Hepatocyte (in vitro differentiated cells): Measurements from ENCODE around the gene CMTM4. TPM values are rescaled to one million over a fixed set of nuclear protein-coding genes. Genes with fewer than 3 reads are reported as not detected.

Experiments
- DNase-seq: peaks from one replicate; pipeline ENCODE4 v3.0.0-alpha.2; 2016; ENCODE audit warnings: low spot score
- H2AFZ ChIP-seq: fragments of 200-600 bp; sonication (generic); 2 replicates; pipeline ENCODE4 v1.6.0; 2016; ENCODE audit warnings: antibody characterized with exemption, mild to moderate bottlenecking
- H3K27ac ChIP-seq: fragments of 200-600 bp; sonication (generic); 2 replicates; pipeline ENCODE4 v1.5.1; 2016; ENCODE audit warnings: mild to moderate bottlenecking
- H3K27me3 ChIP-seq: fragments of 200-600 bp; sonication (generic); 2 replicates; pipeline ENCODE4 v1.6.1; 2016
- H3K36me3 ChIP-seq: fragments of 200-600 bp; sonication (generic); replicated peaks from 2 replicates; pipeline ENCODE4 v1.5.1; 2016; ENCODE audit warnings: low read depth; ENCODE audit not compliant: insufficient read depth
- H3K4me1 ChIP-seq: fragments of 200-600 bp; sonication (generic); 2 replicates; pipeline ENCODE4 v1.5.1; 2016; ENCODE audit warnings: mild to moderate bottlenecking, moderate library complexity; ENCODE audit not compliant: insufficient read depth
- H3K4me2 ChIP-seq: fragments of 200-600 bp; sonication (generic); 2 replicates; pipeline ENCODE4 v1.6.0; 2016
- H3K4me3 ChIP-seq: fragments of 200-600 bp; sonication (generic); 2 replicates; pipeline ENCODE4 v1.5.1; 2016; ENCODE audit warnings: mild to moderate bottlenecking
- H3K79me2 ChIP-seq: fragments of 200-600 bp; sonication (generic); 2 replicates; pipeline ENCODE4 v1.6.0; 2017; ENCODE audit warnings: mild to moderate bottlenecking
- H3K9me2 ChIP-seq: fragments of 200-600 bp; sonication (generic); replicated peaks from 2 replicates; pipeline ENCODE4 v1.6.0; 2017; ENCODE audit warnings: mild to moderate bottlenecking; ENCODE audit not compliant: insufficient read depth
- H3K9me3 ChIP-seq: fragments of 200-600 bp; sonication (generic); 2 replicates; pipeline ENCODE4 v1.5.1; 2016; ENCODE audit warnings: low read depth, mild to moderate bottlenecking
- H4K20me1 ChIP-seq: fragments of 200-600 bp; sonication (generic); 2 replicates; pipeline ENCODE4 v1.6.0; 2016; ENCODE audit warnings: mild to moderate bottlenecking; ENCODE audit not compliant: insufficient read depth, poor library complexity, severe bottlenecking
- CTCF ChIP-seq: fragments of 200-600 bp; sonication (generic); IDR thresholded peaks from 2 replicates; pipeline ENCODE4 v1.5.1; 2016; ENCODE audit warnings: antibody characterized with exemption, mild to moderate bottlenecking; ENCODE audit not compliant: poor library complexity
- EZH2 ChIP-seq: fragments of 200-600 bp; sonication (generic); IDR thresholded peaks from 2 replicates; pipeline ENCODE4 v1.6.1; 2016; ENCODE audit warnings: antibody characterized with exemption, mild to moderate bottlenecking, borderline replicate concordance
- EZH2phosphoT487 ChIP-seq: fragments of 200-600 bp; sonication (generic); IDR thresholded peaks from one replicate; pipeline ENCODE4 v1.6.1; 2018; ENCODE audit warnings: antibody characterized with exemption, mild to moderate bottlenecking, low read depth, moderate library complexity; ENCODE audit not compliant: unreplicated experiment, severe bottlenecking
- WGBS: methylation state at CpG from one replicate; pipeline ENCODE4 v1.1.6; 2016; ENCODE audit warnings: low lambda C conversion rate; ENCODE audit errors: missing lambda C conversion rate; 5-methylcytosine and 5-hydroxymethylcytosine counted together
- polyA plus RNA-seq: library from polyadenylated mRNA; unstranded; fragments of >200 nt; fragmentation: Nextera tagmentation; extraction: Ambion mirVana; gene quantifications from 2 replicates; pipeline ENCODE4 v1.2.1, GENCODE V29; 2016
- total RNA-seq: library from RNA; depleted of rRNA; stranded (reverse); fragments of >200 nt; gene quantifications from 2 replicates; pipeline ENCODE4 v1.2.3, GENCODE V29; 2014

Gene CMTM4
- total and polyA plus RNA-seq, 2 experiments from 2014 or later, result 19.2 to 77.9 TPM

GRCh38 chr16:66717776-66718175 is 21.2 kb upstream of the CMTM4 start:
- no peaks in the 10 kb centered on the region for H3K27me3 ChIP-seq
- H4K20me1 ChIP-seq, result no peaks in the 10 kb centered on the region
- H3K4me1 ChIP-seq, result peaks cover 16% of the 10 kb centered on the region
- TF ChIP-seq EZH2phosphoT487 (no peak), EZH2 (no peak), CTCF (no peak)
- no peaks in the 10 kb centered on the region for H3K79me2 ChIP-seq
- H3K36me3 ChIP-seq, result no peaks in the 10 kb centered on the region
- H2AFZ ChIP-seq, result no peak overlapping the region
- no peaks in the 10 kb centered on the region for H3K9me2 ChIP-seq
- H3K9me3 ChIP-seq, result no peaks in the 10 kb centered on the region
- no peak overlapping the region for H3K4me3 ChIP-seq
- no peak for DNase-seq
- no peak overlapping the region for H3K27ac ChIP-seq
- 62% methylated on average over 4 of the region's 4 CpGs for WGBS
- no peak overlapping the region for H3K4me2 ChIP-seq

GRCh38 chr16:66717112-66717675 is 20.7 kb upstream of the CMTM4 start:
- no peak overlapping the region for H3K27ac ChIP-seq
- no peaks in the 10 kb centered on the region for H3K9me3 ChIP-seq
- no peaks in the 10 kb centered on the region for H3K79me2 ChIP-seq
- H3K9me2 ChIP-seq, result no peaks in the 10 kb centered on the region
- H4K20me1 ChIP-seq, result no peaks in the 10 kb centered on the region
- no peak overlapping the region for H3K4me2 ChIP-seq
- H3K4me3 ChIP-seq, result no peak overlapping the region
- no peaks in the 10 kb centered on the region for H3K27me3 ChIP-seq
- peak; percentile 54 for DNase-seq
- H3K4me1 ChIP-seq, result peaks cover 16% of the 10 kb centered on the region
- H2AFZ ChIP-seq, result no peak overlapping the region
- WGBS, result 68% methylated on average over 12 of the region's 12 CpGs
- H3K36me3 ChIP-seq, result no peaks in the 10 kb centered on the region
- TF ChIP-seq EZH2phosphoT487 (no peak), CTCF (peak; percentile 51)

- WGBS, result 35% methylated on average over 6 of the region's 6 CpGs
- H3K9me3 ChIP-seq, result no peaks in the 10 kb centered on the region
- H3K9me2 ChIP-seq, result no peaks in the 10 kb centered on the region
- no peaks in the 10 kb centered on the region for H3K36me3 ChIP-seq
- no peaks in the 10 kb centered on the region for H3K27me3 ChIP-seq
- no peaks in the 10 kb centered on the region for H3K79me2 ChIP-seq
- no peak overlapping the region for H3K4me3 ChIP-seq
- H3K4me1 ChIP-seq, result peaks cover 16% of the 10 kb centered on the region
- peak; percentile 64 for DNase-seq
- H4K20me1 ChIP-seq, result no peaks in the 10 kb centered on the region
- no peak overlapping the region for H3K4me2 ChIP-seq
- TF ChIP-seq EZH2 (no peak), CTCF (no peak), EZH2phosphoT487 (no peak)
- peak overlapping the region; percentile 69 for H3K27ac ChIP-seq
- H2AFZ ChIP-seq, result no peak overlapping the region
Measured at GRCh38 chr16:66714654-66715307, 18.2 kb upstream of the CMTM4 start.
